H9 (cell line): Measurements from ENCODE around the gene TMEM176B. TPM values are rescaled to one million over a fixed set of nuclear protein-coding genes. Genes with fewer than 3 reads are reported as not detected.

Source experiments
- DNase-seq: peaks from one replicate; pipeline ENCODE4 v3.0.0-alpha.2; 2017
- H2AFZ ChIP-seq: one replicate; pipeline ENCODE4 v1.6.1; 2013; ENCODE audit warnings: mild to moderate bottlenecking, low read length, control low read depth, moderate library complexity
- H2AK5ac ChIP-seq: 2 replicates; pipeline ENCODE4 v1.6.1; 2013; ENCODE audit warnings: low read length, control low read depth, mixed read lengths; ENCODE audit not compliant: insufficient read length
- H2BK120ac ChIP-seq: one replicate; pipeline ENCODE4 v1.6.1; 2013; ENCODE audit warnings: low read depth, mild to moderate bottlenecking, low read length, control low read depth, inconsistent platforms; ENCODE audit not compliant: poor library complexity, severe bottlenecking
- H2BK12ac ChIP-seq: 2 replicates; pipeline ENCODE4 v1.6.1; 2013; ENCODE audit warnings: low read length, control low read depth, mixed read lengths, low read depth; ENCODE audit not compliant: insufficient read length
- H2BK15ac ChIP-seq: 2 replicates; pipeline ENCODE4 v1.6.1; 2013; ENCODE audit warnings: low read depth, low read length, control low read depth
- H2BK20ac ChIP-seq: one replicate; pipeline ENCODE4 v1.6.1; 2013; ENCODE audit warnings: low read depth, mild to moderate bottlenecking, low read length, control low read depth, inconsistent platforms; ENCODE audit not compliant: poor library complexity, severe bottlenecking
- H2BK5ac ChIP-seq: 2 replicates; pipeline ENCODE4 v1.6.1; 2013; ENCODE audit warnings: low read length, control low read depth, mixed read lengths; ENCODE audit not compliant: insufficient read length
- H3K14ac ChIP-seq: 2 replicates; pipeline ENCODE4 v1.6.1; 2013; ENCODE audit warnings: low read length, control low read depth; ENCODE audit not compliant: insufficient read depth
- H3K18ac ChIP-seq: 2 replicates; pipeline ENCODE4 v1.6.1; 2013; ENCODE audit warnings: low read depth, mild to moderate bottlenecking, mixed read lengths, low read length, control low read depth; ENCODE audit not compliant: insufficient read length
- H3K23ac ChIP-seq: 2 replicates; pipeline ENCODE4 v1.6.1; 2013; ENCODE audit warnings: low read length, control low read depth, mixed read lengths, low read depth; ENCODE audit not compliant: insufficient read length
- H3K23me2 ChIP-seq: 2 replicates; pipeline ENCODE4 v1.6.1; 2013; ENCODE audit warnings: low read depth, mild to moderate bottlenecking, mixed read lengths, low read length, control low read depth; ENCODE audit not compliant: insufficient read length, poor library complexity, severe bottlenecking
- H3K27ac ChIP-seq: 2 replicates; pipeline ENCODE4 v1.5.1; 2013; ENCODE audit warnings: low read length, control low read depth, mixed read lengths, low read depth; ENCODE audit not compliant: insufficient read length
- H3K27me3 ChIP-seq: 2 replicates; pipeline ENCODE4 v1.6.1; 2013; ENCODE audit warnings: low read length, control low read depth, inconsistent platforms; ENCODE audit not compliant: insufficient read depth
- H3K4ac ChIP-seq: 2 replicates; pipeline ENCODE4 v1.6.1; 2013; ENCODE audit warnings: low read depth, mild to moderate bottlenecking, control low read depth, inconsistent platforms, low read length, moderate library complexity
- H3K4me1 ChIP-seq: 2 replicates; pipeline ENCODE4 v1.6.1; 2013; ENCODE audit warnings: low read length, control low read depth, inconsistent platforms; ENCODE audit not compliant: insufficient read depth
- H3K4me2 ChIP-seq: 2 replicates; pipeline ENCODE4 v1.6.1; 2013; ENCODE audit warnings: low read length, control low read depth, mixed read lengths; ENCODE audit not compliant: insufficient read length, insufficient read depth
- H3K56ac ChIP-seq: 2 replicates; pipeline ENCODE4 v1.6.1; 2013; ENCODE audit warnings: low read depth, mild to moderate bottlenecking, mixed read lengths, low read length, control low read depth; ENCODE audit not compliant: insufficient read length
- H3K79me1 ChIP-seq: 2 replicates; pipeline ENCODE4 v1.6.1; 2013; ENCODE audit warnings: low read depth, mild to moderate bottlenecking, moderate library complexity, low read length, control low read depth, inconsistent platforms; ENCODE audit not compliant: insufficient read depth, poor library complexity, severe bottlenecking
- H3K79me2 ChIP-seq: 2 replicates; pipeline ENCODE4 v1.6.1; 2013; ENCODE audit warnings: low read length, control low read depth, inconsistent platforms; ENCODE audit not compliant: insufficient read depth
- H3K9ac ChIP-seq: 2 replicates; pipeline ENCODE4 v1.6.1; 2013; ENCODE audit warnings: low read length, control low read depth, mixed read lengths; ENCODE audit not compliant: insufficient read length; ENCODE audit errors: extremely low read depth
- H3K9me3 ChIP-seq: one replicate; pipeline ENCODE4 v1.6.1; 2013; ENCODE audit warnings: low read depth, low read length, inconsistent platforms; ENCODE audit not compliant: control insufficient read depth
- H3T11ph ChIP-seq: one replicate; pipeline ENCODE4 v1.6.1; 2013; ENCODE audit warnings: mild to moderate bottlenecking, low read length, control low read depth, inconsistent platforms
- H4K20me1 ChIP-seq: one replicate; pipeline ENCODE4 v1.6.1; 2013; ENCODE audit not compliant: control insufficient read depth, insufficient read length, insufficient read depth
- H4K5ac ChIP-seq: 2 replicates; pipeline ENCODE4 v1.6.1; 2013; ENCODE audit warnings: low read depth, mild to moderate bottlenecking, mixed read lengths, low read length, control low read depth; ENCODE audit not compliant: insufficient read length
- H4K8ac ChIP-seq: replicated peaks from 2 replicates; pipeline ENCODE4 v1.6.1; 2013; ENCODE audit warnings: low read length, control low read depth, mixed read lengths, low read depth; ENCODE audit not compliant: insufficient read length
- H4K91ac ChIP-seq: 2 replicates; pipeline ENCODE4 v1.6.1; 2013; ENCODE audit warnings: low read depth, mild to moderate bottlenecking, moderate library complexity, mixed read lengths, low read length, control low read depth; ENCODE audit not compliant: insufficient read length
- H3K27ac Mint-ChIP-seq, 3 experiments: 2 replicates in 2 of 3; 3 replicates in 1 of 3; pipeline ENCODE4 v1.8.0; 2020 to 2021; ENCODE audit warnings: mixed read lengths in 3 of 3, mild to moderate bottlenecking in 1 of 3, moderate library complexity in 1 of 3
- H3K27me3 Mint-ChIP-seq: 2 replicates; pipeline ENCODE4 v1.8.0; 2021; ENCODE audit warnings: low read depth, mild to moderate bottlenecking, moderate library complexity, mixed read lengths
- H3K36me3 Mint-ChIP-seq, 3 experiments: 2 replicates in 2 of 3; 3 replicates in 1 of 3; pipeline ENCODE4 v1.8.0; 2020 to 2021; ENCODE audit warnings: low read depth in 3 of 3, mixed read lengths in 3 of 3; ENCODE audit not compliant: insufficient read depth in 1 of 3
- H3K4me1 Mint-ChIP-seq, 2 experiments: 2 replicates each; pipeline ENCODE4 v1.8.0; 2020; ENCODE audit warnings: mixed read lengths in 2 of 2
- H3K4me3 Mint-ChIP-seq, 2 experiments: 2 replicates in 1 of 2; 3 replicates in 1 of 2; pipeline ENCODE4 v1.8.0; 2020 to 2021; ENCODE audit warnings: mild to moderate bottlenecking in 2 of 2, mixed read lengths in 2 of 2, moderate library complexity in 1 of 2
- H3K9me3 Mint-ChIP-seq, 2 experiments: 2 replicates in 1 of 2; 3 replicates in 1 of 2; pipeline ENCODE4 v1.8.0; 2020; ENCODE audit warnings: mild to moderate bottlenecking in 2 of 2, mixed read lengths in 2 of 2, moderate library complexity in 1 of 2
- WGBS: extraction: QIAGEN DNeasy Blood & Tissue Kit; methylation state at CpG from one replicate; pipeline ENCODE4 v1.1.7; 2013; ENCODE audit warnings: missing lambda C conversion rate, low lambda C conversion rate, mixed read lengths; ENCODE audit not compliant: insufficient read length; ENCODE audit errors: extremely low coverage; 5-methylcytosine and 5-hydroxymethylcytosine counted together
- total RNA-seq: library from RNA; stranded (reverse); gene quantifications from 2 replicates; pipeline ENCODE4 v1.2.1, GENCODE V29; 2021
- TF ChIP-seq, protein P1 (sequence below): fragments of 200-600 bp; sonication (generic); conservative IDR thresholded peaks from 3 replicates; pipeline ENCODE4 v1.8.0; 2021; ENCODE audit warnings: antibody characterized with exemption, mild to moderate bottlenecking

The TMEM176B gene
- total RNA-seq, 1 experiment from 2014 or later: 0.85 TPM

- H2BK5ac ChIP-seq: no peak overlapping the region
- no peak overlapping the region for H3K27ac ChIP-seq
- H2BK120ac ChIP-seq: no peak overlapping the region
- H2BK20ac ChIP-seq: no peak overlapping the region
- no peaks in the 10 kb centered on the region for H3K9me3 ChIP-seq
- H3K4me1 ChIP-seq: no peaks in the 10 kb centered on the region
- no peak overlapping the region for H3K56ac ChIP-seq
- H4K5ac ChIP-seq: no peak overlapping the region
- no peaks in the 10 kb centered on the region for H3K79me1 ChIP-seq
- no peak overlapping the region for H3K4me2 ChIP-seq
- H3K27me3 ChIP-seq: no peaks in the 10 kb centered on the region
- Mint-ChIP-seq H3K27me3 (peaks cover 54% of the 10 kb centered on the region), H3K27ac (no peak overlapping the region), H3K36me3 (no peaks in the 10 kb centered on the region), H3K9me3 (no peaks in the 10 kb centered on the region; a peak in 2 of 5 replicates), H3K4me3 (no peak overlapping the region), H3K4me1 (no peaks in the 10 kb centered on the region)
- no peak overlapping the region for H3K4ac ChIP-seq
- H3K23me2 ChIP-seq: no peaks in the 10 kb centered on the region
- TF ChIP-seq, protein P1, sequence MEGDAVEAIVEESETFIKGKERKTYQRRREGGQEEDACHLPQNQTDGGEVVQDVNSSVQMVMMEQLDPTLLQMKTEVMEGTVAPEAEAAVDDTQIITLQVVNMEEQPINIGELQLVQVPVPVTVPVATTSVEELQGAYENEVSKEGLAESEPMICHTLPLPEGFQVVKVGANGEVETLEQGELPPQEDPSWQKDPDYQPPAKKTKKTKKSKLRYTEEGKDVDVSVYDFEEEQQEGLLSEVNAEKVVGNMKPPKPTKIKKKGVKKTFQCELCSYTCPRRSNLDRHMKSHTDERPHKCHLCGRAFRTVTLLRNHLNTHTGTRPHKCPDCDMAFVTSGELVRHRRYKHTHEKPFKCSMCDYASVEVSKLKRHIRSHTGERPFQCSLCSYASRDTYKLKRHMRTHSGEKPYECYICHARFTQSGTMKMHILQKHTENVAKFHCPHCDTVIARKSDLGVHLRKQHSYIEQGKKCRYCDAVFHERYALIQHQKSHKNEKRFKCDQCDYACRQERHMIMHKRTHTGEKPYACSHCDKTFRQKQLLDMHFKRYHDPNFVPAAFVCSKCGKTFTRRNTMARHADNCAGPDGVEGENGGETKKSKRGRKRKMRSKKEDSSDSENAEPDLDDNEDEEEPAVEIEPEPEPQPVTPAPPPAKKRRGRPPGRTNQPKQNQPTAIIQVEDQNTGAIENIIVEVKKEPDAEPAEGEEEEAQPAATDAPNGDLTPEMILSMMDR: no peak
- no CpG with 5 or more reads among the region's 1 CpG for WGBS
- H2AK5ac ChIP-seq: no peak overlapping the region
- DNase-seq: no peak
- H3T11ph ChIP-seq: no peak overlapping the region
- H4K8ac ChIP-seq: no peak overlapping the region
- no peak overlapping the region for H3K9ac ChIP-seq
- H4K91ac ChIP-seq: no peak overlapping the region
- no peak overlapping the region for H3K23ac ChIP-seq
- no peak overlapping the region for H3K18ac ChIP-seq
- H2BK15ac ChIP-seq: no peak overlapping the region
- H4K20me1 ChIP-seq: no peaks in the 10 kb centered on the region
- no peak overlapping the region for H2BK12ac ChIP-seq
- H3K79me2 ChIP-seq: no peaks in the 10 kb centered on the region
- no peak overlapping the region for H2AFZ ChIP-seq
- H3K14ac ChIP-seq: no peak overlapping the region
Observed at GRCh38 chr7:150831851-150832250, 31.7 kb upstream of the TMEM176B start.
